Islet precursor cell (in vitro differentiated cells): Measurements from ENCODE around the gene GALNT18.

Experiments used
- DNase-seq: peaks from one replicate; pipeline ENCODE4 v3.0.0-alpha.2; 2018

The GALNT18 gene

DNA sequence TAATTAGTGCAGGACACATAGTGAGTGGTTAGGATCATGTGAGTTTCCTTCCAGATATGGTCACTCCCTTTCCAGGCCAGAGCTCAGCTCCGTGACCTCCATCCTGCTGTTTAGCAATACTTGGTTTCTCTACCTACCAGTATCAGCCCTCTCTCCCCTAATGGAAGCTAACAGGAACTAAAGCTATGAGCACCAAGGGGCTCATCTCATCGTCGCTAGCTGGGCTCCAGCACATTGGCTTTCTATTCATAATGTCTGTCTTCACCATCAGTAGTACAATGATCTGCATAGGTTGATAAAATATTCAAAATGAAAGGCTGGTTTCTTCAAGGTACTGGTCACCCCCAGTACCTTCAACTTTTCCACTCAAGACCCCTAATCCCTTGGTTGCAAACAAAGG, 2.4 kb upstream of the GALNT18 start:
- no peak for DNase-seq

GRCh38 chr11:11622772-11623171, 967 bp upstream of the GALNT18 start:
- no peak for DNase-seq

- DNase-seq = no peak
Observed at GRCh38 chr11:11622340-11622706, 518 bp upstream of the GALNT18 start.

GRCh38 chr11:11620921-11621572, 758 bp downstream of the GALNT18 start:
- no peak for DNase-seq

DNA sequence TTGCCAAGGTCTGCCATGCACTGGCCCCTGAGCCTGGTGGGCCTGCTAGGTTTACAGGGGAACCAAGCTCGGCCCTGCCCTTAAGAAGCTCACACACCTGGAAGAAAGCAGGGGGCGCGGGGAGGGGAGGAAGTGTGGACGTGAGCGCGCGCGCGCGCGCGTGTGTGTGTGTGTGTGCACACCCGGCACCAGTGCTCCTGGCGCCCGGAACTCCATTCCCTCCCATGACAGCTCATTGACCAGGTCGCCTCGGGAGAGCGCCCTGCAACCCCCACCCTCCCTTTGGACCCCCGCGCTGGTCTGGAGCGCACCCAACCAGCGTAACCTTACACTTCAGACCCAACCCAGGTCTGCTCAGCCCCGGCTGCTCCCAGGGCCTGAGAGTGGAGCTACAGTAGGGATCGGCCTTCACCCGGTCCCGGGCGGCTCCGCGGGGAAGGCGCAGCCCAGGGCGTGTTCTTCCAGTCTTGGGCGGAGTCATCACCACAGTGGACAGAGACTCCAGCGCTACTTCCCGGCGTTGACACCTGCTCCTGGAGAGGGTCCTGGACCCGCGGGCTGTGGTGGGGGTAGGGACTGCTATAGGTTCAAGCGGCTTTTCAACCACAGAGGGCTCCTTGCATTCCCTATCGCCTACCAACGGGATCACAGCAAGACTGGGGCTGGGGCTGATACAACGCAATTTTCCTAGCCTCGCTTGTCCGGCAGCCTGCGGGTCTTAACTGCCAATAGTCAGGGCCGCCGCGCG, 1.5 kb downstream of the GALNT18 start:
- peak; percentile 81 for DNase-seq

GRCh38 chr11:11618973-11619435, 2.8 kb downstream of the GALNT18 start:
- DNase-seq = peak; percentile 48

DNA sequence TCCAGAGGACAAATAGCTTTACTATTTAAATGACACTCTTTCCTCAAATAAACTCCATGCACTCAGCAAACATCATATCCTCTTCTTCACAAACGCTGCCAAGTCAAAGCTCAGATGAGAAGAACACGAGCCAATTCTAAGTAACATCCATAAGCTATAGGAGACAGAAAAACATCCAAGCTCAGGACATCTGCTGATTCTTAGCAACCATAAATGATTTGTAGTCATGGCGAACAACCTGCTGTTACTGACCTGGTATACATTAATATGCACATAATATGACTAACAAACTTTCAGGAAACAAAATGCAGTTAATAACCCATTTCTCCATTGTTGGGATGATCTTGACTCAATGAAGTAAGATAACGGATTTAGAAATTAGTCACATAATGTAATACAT, 6.7 kb downstream of the GALNT18 start:
- no peak for DNase-seq

DNA sequence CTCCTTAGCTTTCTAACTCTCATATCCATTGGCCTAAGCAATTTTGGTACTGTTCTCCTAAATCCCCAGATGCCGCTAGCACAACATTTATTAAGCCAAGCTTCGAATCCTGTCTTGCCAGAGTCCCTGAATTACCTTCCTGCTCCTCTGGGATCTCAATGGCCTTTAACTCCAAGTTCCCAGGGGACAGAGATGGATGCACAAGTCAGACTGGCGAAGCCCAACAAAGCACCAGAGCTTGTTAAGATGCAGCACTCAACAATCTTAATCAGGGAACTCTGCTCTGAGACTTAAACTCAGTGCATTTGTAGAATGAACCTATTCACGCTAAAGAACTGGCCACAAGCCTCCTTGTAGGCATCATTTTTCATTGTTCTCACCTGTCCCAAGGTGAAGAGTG, 9.4 kb downstream of the GALNT18 start:
- no peak for DNase-seq

- peak; percentile 23 for DNase-seq
Observed at GRCh38 chr11:11611381-11611780, 10.4 kb downstream of the GALNT18 start.

GRCh38 chr11:11608783-11609232, 13.0 kb downstream of the GALNT18 start:
- DNase-seq = no peak

- no peak for DNase-seq
Observed at GRCh38 chr11:11607772-11608171, 14.0 kb downstream of the GALNT18 start.

GRCh38 chr11:11605821-11606450, 15.9 kb downstream of the GALNT18 start:
- peak; percentile 44 for DNase-seq

GRCh38 chr11:11605181-11605580, 16.6 kb downstream of the GALNT18 start:
- DNase-seq = peak; percentile 47

DNA sequence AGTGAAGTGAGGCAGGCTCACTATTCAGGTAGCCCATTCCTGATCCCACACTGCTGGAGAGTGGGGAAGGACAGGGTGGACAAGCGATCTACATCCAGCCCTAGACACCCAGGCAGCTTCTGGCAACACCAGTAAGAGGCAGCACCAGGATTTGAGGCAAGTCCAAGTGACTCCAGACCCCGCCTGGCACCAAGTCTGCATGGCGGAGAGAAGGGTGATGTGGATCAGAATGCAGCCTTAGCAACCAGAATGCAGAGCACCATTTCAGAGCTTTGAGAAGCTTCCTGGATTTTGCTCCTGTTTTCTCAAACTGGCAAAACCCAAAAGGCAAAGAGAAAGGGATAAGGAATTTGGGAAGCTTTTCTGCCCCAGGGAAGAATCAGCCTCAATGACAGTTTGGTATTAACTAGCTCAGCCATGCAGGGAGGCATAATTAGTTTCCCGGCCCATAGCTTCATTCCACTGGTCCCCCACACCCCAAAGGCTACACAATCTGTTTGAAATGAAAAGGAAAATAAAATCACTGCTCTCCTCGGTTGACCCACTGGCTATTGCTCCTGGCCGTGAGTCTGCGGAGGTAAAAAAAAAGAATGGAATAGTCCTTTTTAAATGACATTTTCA, 17.3 kb downstream of the GALNT18 start:
- DNase-seq = peak; percentile 29

DNA sequence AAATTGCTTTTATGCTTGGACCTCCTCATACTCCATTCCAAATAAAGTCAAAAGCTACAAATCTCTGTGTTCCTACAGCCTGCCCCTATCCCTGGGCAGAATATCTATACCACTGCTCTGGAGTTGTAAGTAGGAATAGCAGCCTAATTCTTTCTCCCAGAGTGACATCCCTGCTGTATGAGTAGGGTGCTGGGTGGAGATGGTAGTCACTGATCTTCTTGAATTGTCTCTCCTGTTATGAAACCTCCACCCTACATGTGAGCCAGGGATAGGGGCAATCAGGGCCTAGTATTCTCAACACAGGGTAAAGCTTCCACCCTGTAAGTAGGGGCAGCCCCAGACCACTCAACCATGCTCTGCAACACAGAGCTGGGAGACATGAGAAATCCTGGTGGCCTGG, 19.8 kb downstream of the GALNT18 start:
- DNase-seq = no peak

- DNase-seq = no peak
Observed at GRCh38 chr11:11600288-11600687, 21.5 kb downstream of the GALNT18 start.

- DNase-seq = no peak
Observed at GRCh38 chr11:11598243-11598642, 23.6 kb downstream of the GALNT18 start.

- no peak for DNase-seq
Observed at GRCh38 chr11:11594162-11594561, 27.6 kb downstream of the GALNT18 start.

- DNase-seq = peak; percentile 12
Observed at GRCh38 chr11:11592146-11592684, 29.6 kb downstream of the GALNT18 start.

DNA sequence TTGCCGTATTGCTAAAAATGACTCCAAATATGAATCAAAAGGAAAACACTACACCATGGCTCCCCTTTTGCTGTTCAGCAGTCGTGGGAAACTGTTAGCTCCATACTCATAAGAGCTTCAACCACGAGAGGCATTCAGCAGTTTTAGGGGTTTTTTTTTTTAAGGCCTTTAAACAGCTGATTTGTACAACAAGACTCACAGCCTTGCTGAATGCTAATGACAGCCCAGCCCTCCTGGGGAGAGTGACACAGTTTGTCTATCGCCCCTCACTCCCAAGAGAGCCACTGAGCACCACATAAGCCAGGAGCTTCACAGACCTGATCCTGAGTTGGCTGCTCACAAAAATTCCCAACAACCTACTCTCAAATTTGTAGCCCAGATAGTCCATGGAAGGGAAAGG, 32.4 kb downstream of the GALNT18 start:
- DNase-seq = peak; percentile 10

- DNase-seq = peak; percentile 26
Observed at GRCh38 chr11:11588891-11589290, 32.9 kb downstream of the GALNT18 start.

- DNase-seq = peak; percentile 17
Observed at GRCh38 chr11:11588243-11588642, 33.6 kb downstream of the GALNT18 start.

- DNase-seq = peak; percentile 32
Observed at GRCh38 chr11:11587122-11587521, 34.7 kb downstream of the GALNT18 start.
